GM12872 (cell line): Measurements from ENCODE around the gene C2CD2.

Experiments
- TF ChIP-seq, protein P1 (sequence below): IDR thresholded peaks from 3 replicates; pipeline ENCODE4 v1.5.1; 2011; ENCODE audit warnings: low read depth, mild to moderate bottlenecking, low read length, moderate library complexity; ENCODE audit not compliant: insufficient read depth

The C2CD2 gene

GRCh38 chr21:41954654-41955499 lies 1.1 kb upstream of the C2CD2 start:
- TF ChIP-seq, protein P1, sequence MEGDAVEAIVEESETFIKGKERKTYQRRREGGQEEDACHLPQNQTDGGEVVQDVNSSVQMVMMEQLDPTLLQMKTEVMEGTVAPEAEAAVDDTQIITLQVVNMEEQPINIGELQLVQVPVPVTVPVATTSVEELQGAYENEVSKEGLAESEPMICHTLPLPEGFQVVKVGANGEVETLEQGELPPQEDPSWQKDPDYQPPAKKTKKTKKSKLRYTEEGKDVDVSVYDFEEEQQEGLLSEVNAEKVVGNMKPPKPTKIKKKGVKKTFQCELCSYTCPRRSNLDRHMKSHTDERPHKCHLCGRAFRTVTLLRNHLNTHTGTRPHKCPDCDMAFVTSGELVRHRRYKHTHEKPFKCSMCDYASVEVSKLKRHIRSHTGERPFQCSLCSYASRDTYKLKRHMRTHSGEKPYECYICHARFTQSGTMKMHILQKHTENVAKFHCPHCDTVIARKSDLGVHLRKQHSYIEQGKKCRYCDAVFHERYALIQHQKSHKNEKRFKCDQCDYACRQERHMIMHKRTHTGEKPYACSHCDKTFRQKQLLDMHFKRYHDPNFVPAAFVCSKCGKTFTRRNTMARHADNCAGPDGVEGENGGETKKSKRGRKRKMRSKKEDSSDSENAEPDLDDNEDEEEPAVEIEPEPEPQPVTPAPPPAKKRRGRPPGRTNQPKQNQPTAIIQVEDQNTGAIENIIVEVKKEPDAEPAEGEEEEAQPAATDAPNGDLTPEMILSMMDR = no peak

DNA sequence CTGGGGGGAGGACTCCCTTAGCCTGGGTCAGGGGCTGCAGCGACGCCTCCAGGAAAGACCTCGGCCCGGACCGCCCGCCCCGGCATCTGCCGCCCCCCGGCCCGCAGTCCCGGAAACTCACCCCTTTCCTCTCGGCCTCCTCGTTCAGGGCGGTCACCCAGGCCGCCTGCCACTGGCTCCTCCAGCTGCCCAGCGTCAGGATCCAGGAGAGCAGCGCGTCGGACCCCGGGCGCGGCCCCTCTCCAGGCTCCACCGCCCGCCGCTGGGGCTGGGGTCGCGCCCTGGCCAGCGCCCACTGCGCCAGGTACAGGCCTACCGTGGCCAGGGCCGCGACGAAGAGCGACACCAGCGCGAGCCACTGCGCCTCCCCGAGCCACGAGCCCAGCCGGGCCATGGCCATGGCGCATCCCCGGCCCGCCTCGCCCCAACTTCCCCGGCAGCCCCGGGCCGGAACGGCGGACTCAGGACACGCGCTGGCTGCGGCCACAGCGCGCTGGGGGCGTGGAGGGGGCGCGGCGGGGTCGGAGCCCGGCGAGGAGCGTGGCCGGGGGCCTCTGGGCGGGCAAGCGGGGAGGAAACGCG lies 478 bp downstream of the C2CD2 start:
- TF ChIP-seq, protein P1 = no peak

DNA sequence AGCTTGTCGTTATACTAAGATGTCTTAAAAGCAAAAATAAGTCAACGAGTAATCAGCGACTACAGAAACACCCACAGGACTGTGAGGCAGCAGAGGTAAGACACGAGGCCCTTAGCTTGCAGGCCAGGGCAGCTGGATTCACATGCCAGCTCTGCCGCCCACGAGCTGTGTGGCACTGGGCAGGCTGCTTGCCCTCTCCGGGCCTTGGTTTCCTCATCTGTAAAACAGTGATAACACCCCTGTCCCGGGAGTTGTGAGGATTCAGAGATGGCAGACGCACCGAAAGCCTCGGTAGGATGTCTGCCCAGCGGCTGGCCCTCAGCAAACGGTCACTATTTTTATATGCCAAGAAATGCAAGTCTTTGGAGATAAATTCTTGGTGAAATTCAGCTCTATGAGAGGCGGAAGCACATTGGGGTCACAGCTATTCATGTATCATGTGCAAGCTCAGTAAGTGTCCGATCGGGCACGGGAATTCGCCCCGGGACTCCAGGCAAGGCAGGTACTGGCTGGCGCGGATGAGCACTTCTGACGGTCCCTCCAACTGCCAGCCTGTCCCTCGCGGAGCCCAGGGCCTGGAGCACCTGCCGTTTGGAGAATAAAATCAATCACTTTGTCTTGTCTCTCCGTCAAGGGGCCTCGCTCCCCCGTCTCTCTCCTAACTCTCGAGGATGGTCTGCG lies 1.1 kb downstream of the C2CD2 start:
- TF ChIP-seq, protein P1 = no peak

GRCh38 chr21:41951876-41952567 lies 1.8 kb downstream of the C2CD2 start:
- TF ChIP-seq, protein P1 = no peak

GRCh38 chr21:41950941-41951351 lies 2.9 kb downstream of the C2CD2 start:
- TF ChIP-seq, protein P1 = no peak

GRCh38 chr21:41948901-41949300 lies 4.9 kb downstream of the C2CD2 start:
- TF ChIP-seq, protein P1 = no peak
